CD4-positive, alpha-beta T cell (primary cell): ENCODE results near the gene ZNF3. TPM values are rescaled to one million over a fixed set of nuclear protein-coding genes. Genes with fewer than 3 reads are reported as not detected.

Experiments used
- ATAC-seq: fragments of 200-7000 bp; cut with Tn5 transposase; one replicate; pipeline ENCODE4 v1.10.0; 2022; ENCODE audit warnings: mild to moderate bottlenecking; ENCODE audit not compliant: poor library complexity
- CTCF ChIA-PET: fragments of 350-600 bp; sonication (Branson Sonifier 250); formaldehyde crosslinking; loops from one replicate; lab custom pipeline; 2021; ENCODE audit warnings: antibody characterized with exemption, inconsistent platforms; lab: Charles Lee
- POLR2A ChIA-PET: fragments of 350-600 bp; sonication (Branson Sonifier 250); formaldehyde crosslinking; loops from one replicate; lab custom pipeline; 2021; ENCODE audit warnings: antibody characterized with exemption, inconsistent platforms; lab: Charles Lee
- DNase-seq, 14 experiments: peaks; one replicate each; pipeline ENCODE4 v3.0.0-alpha.2; 2013 to 2020; ENCODE audit warnings: mixed read lengths in 2 of 14
- H3K27ac ChIP-seq, 2 donors: one replicate each; pipeline versions ENCODE4 v1.5.1 to v1.7.0; 2013; ENCODE audit warnings: low read length in 2 of 2, low read depth in 1 of 2, mild to moderate bottlenecking in 1 of 2
- H3K27me3 ChIP-seq, 2 experiments: 1 replicate in 1 of 2; 2 replicates in 1 of 2; pipeline versions ENCODE4 v1.6.1 to v1.7.0; 2013; ENCODE audit warnings: low read length in 2 of 2, control low read depth in 1 of 2, mild to moderate bottlenecking in 1 of 2, moderate library complexity in 1 of 2; ENCODE audit not compliant: insufficient read depth in 2 of 2, control insufficient read depth in 1 of 2
- H3K36me3 ChIP-seq: one replicate; pipeline ENCODE4 v1.6.1; 2013; ENCODE audit warnings: low read length, control low read depth; ENCODE audit not compliant: insufficient read depth
- H3K4me1 ChIP-seq: one replicate; pipeline ENCODE4 v1.6.1; 2013; ENCODE audit warnings: low read length, control low read depth; ENCODE audit not compliant: insufficient read depth
- H3K4me3 ChIP-seq: one replicate; pipeline ENCODE4 v1.5.1; 2013; ENCODE audit warnings: mild to moderate bottlenecking, low read length, moderate library complexity
- H3K9me3 ChIP-seq, 2 experiments: 1 replicate in 1 of 2; 2 replicates in 1 of 2; pipeline versions ENCODE4 v1.6.1 to v1.7.0; 2013; ENCODE audit warnings: low read length in 2 of 2, mild to moderate bottlenecking in 2 of 2, control low read depth in 1 of 2, moderate library complexity in 1 of 2; ENCODE audit not compliant: control insufficient read depth in 1 of 2, insufficient read depth in 1 of 2
- H3K27ac Mint-ChIP-seq: one replicate; pipeline ENCODE4 v1.8.0; 2020; ENCODE audit warnings: mixed read lengths
- H3K27me3 Mint-ChIP-seq: one replicate; pipeline ENCODE4 v1.8.0; 2021; ENCODE audit warnings: mixed read lengths
- H3K36me3 Mint-ChIP-seq: one replicate; pipeline ENCODE4 v1.8.0; 2021; ENCODE audit warnings: low read depth, mixed read lengths
- H3K4me1 Mint-ChIP-seq: one replicate; pipeline ENCODE4 v1.8.0; 2021; ENCODE audit warnings: low read depth, mixed read lengths
- H3K4me3 Mint-ChIP-seq: one replicate; pipeline ENCODE4 v1.8.0; 2020; ENCODE audit warnings: mild to moderate bottlenecking, mixed read lengths
- H3K9me3 Mint-ChIP-seq: one replicate; pipeline ENCODE4 v1.8.0; 2020; ENCODE audit warnings: mixed read lengths
- intact Hi-C, 2 experiments: fragments of 100-400 bp; cut with DNase I in 1 of 2; cut with micrococcal nuclease in 1 of 2; formaldehyde crosslinking; loops; one replicate each; pipeline versions ENCODE4 v1.15.1 to v1.9.0; 2023 to 2025; cut with DNase I, micrococcal nuclease
- total RNA-seq, 174 experiments: library from RNA in 2 of 174; stranded (reverse) in 2 of 174; gene quantifications; one replicate each; pipeline ENCODE4 v1.2.3 and lab custom pipeline; 2021 to 2026
- TF ChIP-seq, protein P1 (sequence below): fragments of 200-600 bp; IDR thresholded peaks from one replicate; pipeline ENCODE4 v1.8.0; 2022; ENCODE audit warnings: antibody characterized with exemption, mild to moderate bottlenecking

The ZNF3 gene
- total RNA-seq, 2 experiments from 2014 or later, result 38.3 to 40.3 TPM

DNA sequence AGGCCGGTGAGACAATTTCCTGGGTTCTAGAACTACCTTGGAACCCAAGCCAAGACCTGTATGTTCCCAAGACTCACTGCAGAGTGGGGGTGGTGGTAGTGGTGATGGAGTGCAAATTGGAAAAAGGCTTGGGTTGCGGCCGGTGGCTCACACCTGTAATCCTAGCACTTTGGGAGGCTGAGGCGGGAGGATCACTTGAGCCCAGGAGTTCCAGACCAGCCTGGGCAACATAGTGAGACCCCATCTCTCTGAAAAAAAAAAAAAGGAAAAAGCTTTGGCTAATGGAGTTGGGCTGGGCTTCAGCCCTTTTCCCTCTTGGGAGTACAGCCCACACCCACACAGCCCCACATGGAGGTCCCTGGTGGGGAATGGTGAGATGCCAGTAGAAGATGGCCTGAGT, 24.0 kb upstream of the ZNF3 start:
- ATAC-seq (no peak), DNase-seq (no peak)
- no peaks in the 10 kb centered on the region for H3K9me3 Mint-ChIP-seq
- TF ChIP-seq, protein P1, sequence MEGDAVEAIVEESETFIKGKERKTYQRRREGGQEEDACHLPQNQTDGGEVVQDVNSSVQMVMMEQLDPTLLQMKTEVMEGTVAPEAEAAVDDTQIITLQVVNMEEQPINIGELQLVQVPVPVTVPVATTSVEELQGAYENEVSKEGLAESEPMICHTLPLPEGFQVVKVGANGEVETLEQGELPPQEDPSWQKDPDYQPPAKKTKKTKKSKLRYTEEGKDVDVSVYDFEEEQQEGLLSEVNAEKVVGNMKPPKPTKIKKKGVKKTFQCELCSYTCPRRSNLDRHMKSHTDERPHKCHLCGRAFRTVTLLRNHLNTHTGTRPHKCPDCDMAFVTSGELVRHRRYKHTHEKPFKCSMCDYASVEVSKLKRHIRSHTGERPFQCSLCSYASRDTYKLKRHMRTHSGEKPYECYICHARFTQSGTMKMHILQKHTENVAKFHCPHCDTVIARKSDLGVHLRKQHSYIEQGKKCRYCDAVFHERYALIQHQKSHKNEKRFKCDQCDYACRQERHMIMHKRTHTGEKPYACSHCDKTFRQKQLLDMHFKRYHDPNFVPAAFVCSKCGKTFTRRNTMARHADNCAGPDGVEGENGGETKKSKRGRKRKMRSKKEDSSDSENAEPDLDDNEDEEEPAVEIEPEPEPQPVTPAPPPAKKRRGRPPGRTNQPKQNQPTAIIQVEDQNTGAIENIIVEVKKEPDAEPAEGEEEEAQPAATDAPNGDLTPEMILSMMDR, result no peak
- Histone ChIP-seq H3K4me3 (no peak overlapping the region), H3K36me3 (peaks cover 44% of the 10 kb centered on the region), H3K27ac (no peak overlapping the region), H3K4me1 (peaks cover 15% of the 10 kb centered on the region), H3K9me3 (no peaks in the 10 kb centered on the region), H3K27me3 (no peaks in the 10 kb centered on the region)
- no peak overlapping the region for H3K27ac Mint-ChIP-seq
- H3K4me3 Mint-ChIP-seq, result no peak overlapping the region
- POLR2A ChIA-PET, result no interaction called here
- H3K4me1 Mint-ChIP-seq, result peaks cover 12% of the 10 kb centered on the region
- CTCF ChIA-PET, result no interaction called here
- peaks cover 57% of the 10 kb centered on the region for H3K36me3 Mint-ChIP-seq
- H3K27me3 Mint-ChIP-seq, result no peaks in the 10 kb centered on the region
- intact Hi-C loops, result no loop called here

DNA sequence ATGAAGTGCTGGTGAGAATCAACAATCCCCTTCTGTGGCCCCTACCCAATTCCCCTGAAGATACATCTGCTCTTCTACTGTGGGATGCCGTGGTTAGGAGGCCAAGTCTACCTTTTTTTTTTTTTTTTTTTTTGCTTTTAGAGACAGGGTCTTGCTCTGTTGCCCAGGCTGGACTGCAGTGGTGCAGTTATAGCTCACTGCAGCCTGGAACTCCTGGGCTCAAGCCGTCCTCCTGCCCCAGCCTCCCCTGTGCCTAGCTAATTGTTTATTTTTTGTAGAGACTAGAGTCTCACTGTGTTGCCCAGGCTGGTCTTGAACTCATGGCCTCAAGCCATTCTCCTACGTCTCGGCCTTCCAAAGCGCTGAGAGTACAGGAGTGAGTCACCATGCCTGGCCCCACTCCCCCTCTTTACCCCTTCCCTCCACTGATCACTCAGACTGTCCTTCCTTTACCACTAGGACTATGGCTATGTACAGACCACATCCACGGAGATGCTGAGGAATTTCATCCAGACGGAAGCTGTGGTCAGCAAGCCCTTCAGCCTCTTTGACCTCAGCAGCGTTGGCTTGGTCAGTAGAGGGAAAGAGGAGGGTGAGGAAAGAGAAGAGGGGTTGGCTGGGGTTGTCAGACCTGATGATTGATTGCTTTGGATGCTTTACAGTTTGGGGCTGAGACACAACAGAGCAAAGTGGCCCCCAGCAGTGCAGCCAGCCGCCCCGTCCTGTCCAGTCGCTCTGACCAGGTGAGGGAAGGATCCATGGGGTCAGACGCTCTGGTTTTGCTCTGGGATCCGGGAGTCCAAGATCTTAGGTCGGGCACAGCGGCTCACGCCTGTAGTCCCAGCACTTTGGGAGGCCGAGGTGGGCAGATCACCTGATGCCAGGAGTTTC, 21.7 kb upstream of the ZNF3 start:
- no peaks in the 10 kb centered on the region for H3K27me3 ChIP-seq
- Mint-ChIP-seq H3K27ac (peak overlapping the region; percentile 76), H3K27me3 (no peaks in the 10 kb centered on the region), H3K4me1 (peaks cover 35% of the 10 kb centered on the region), H3K4me3 (peak overlapping the region; percentile 82), H3K36me3 (peaks cover 59% of the 10 kb centered on the region), H3K9me3 (no peaks in the 10 kb centered on the region)
- intact Hi-C loops, result no loop called here
- peaks cover 35% of the 10 kb centered on the region for H3K4me1 ChIP-seq
- H3K9me3 ChIP-seq, result no peaks in the 10 kb centered on the region
- ChIA-PET CTCF (interaction anchor here (1.6 to 3.2 kb wide), 2 partner anchors 20 to 28 kb away, joined by 6 to 14 read pairs; no protein-coding TSS in a partner anchor), POLR2A (interaction anchor here (1.0 to 3.4 kb wide), 7 partner anchors 10 to 88 kb away, joined by 3 to 58 read pairs (median 7); partner anchors contain the start of genes LAMTOR4, MBLAC1 and ZKSCAN1)
- ATAC-seq (no peak), DNase-seq (no peak)
- TF ChIP-seq, protein P1, result no peak
- H3K36me3 ChIP-seq, result peaks cover 47% of the 10 kb centered on the region
- no peak overlapping the region for H3K27ac ChIP-seq
- H3K4me3 ChIP-seq, result no peak overlapping the region

DNA sequence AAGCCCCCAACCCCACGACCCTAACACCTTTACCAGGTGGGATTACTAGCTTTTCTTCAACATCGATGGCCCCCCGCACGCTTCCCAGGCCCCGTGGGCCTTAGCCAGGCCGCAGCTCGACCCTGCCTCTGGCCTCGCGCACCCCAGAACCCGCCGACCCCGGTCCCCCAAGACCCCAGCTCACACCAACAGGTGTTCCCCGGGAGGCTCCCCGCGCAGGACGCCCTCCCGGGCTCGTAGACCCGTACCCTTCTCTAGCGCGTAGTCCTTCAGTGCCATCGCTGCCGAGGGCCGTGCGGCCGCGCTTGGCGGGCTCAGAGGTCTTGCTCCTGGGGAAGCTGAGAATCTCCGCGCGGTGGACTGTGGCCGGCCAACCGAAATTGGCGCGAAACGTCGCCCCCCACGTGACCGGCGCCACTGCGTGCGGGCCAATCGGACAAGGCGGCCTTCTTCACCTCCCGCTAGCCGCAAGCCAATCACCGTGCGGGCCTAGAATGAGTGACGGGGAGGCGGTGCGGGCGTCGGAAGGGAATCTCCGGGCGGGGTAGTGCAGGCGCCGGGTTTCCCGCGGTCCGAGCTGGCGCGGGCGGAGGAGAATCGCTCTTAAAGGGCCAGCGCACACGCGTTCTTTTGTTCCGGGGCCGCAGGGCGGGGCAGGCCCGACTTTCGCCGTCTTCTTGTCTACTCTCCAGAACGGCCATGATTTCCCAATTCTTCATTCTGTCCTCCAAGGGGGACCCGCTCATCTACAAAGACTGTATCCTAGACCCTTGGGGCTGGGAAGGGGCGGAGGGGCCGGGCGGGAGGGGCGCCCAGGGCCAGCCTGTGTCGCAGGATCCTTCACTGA, 19.7 kb upstream of the ZNF3 start, which contains the start of the genes AP4M1 and MCM7:
Gene AP4M1 (plus strand): TSS at position 628 of the 847 bp plus-strand sequence. CDS start 72 bp downstream, at position 700.
Gene MCM7 (minus strand): TSS at position 382 of the 847 bp plus-strand sequence. CDS start 103 bp downstream, at position 279.
- no peaks in the 10 kb centered on the region for H3K9me3 Mint-ChIP-seq
- peaks cover 38% of the 10 kb centered on the region for H3K4me1 ChIP-seq
- peaks cover 47% of the 10 kb centered on the region for H3K4me1 Mint-ChIP-seq
- no peaks in the 10 kb centered on the region for H3K9me3 ChIP-seq
- ChIA-PET CTCF (interaction anchor here (1.6 to 3.2 kb wide), 4 partner anchors 18 to 30 kb away, joined by 5 to 14 read pairs (median 6); partner anchors contain the start of gene MBLAC1), POLR2A (interaction anchor here (0.5 to 3.7 kb wide), 36 partner anchors 9 to 960 kb away, joined by 3 to 58 read pairs (median 4); partner anchors contain the start of genes CNPY4, COPS6, FBXO24 and GPC2)
- H3K27ac ChIP-seq, result peak within 1 kb of the TSS; percentile 90 to 95
- peak within 1 kb of the TSS; percentile 97 for H3K4me3 ChIP-seq
- peak within 1 kb of the TSS; percentile 98 for H3K4me3 Mint-ChIP-seq
- ATAC-seq, result peak; percentile 85
- no peaks in the 10 kb centered on the region for H3K27me3 ChIP-seq
- H3K36me3 Mint-ChIP-seq, result peaks cover 63% of the 10 kb centered on the region
- TF ChIP-seq, protein P1, result no peak
- H3K27me3 Mint-ChIP-seq, result no peaks in the 10 kb centered on the region
- peaks cover 49% of the 10 kb centered on the region for H3K36me3 ChIP-seq
- intact Hi-C loops, result loop anchor here (1.0 to 2.0 kb wide), 4 partner anchors 18 to 30 kb away; partner anchors contain the start of genes CNPY4 (in 2 of the 2), MBLAC1 (in 2 of the 2), TAF6 (in 2 of the 2) and ZNF3 (in 1 of the 2)
- H3K27ac Mint-ChIP-seq, result peak within 1 kb of the TSS; percentile 98
- peak; percentile 87 to 98 (median 93) for DNase-seq
